Left renal pelvis (tissue), 4 donors: ENCODE results near the gene ANKRD2. TPM values are rescaled to one million over a fixed set of nuclear protein-coding genes. Genes with fewer than 3 reads are reported as not detected.

Source experiments
- DNase-seq, 4 donors: peaks; one replicate each; pipeline ENCODE4 v3.0.0-alpha.2; 2013; ENCODE audit warnings: low read depth in 4 of 4, low spot score in 3 of 4
- polyA plus RNA-seq, 4 donors: library from polyadenylated mRNA; unstranded; fragments of 120-200 nt; gene quantifications; one replicate each; pipeline ENCODE4 v1.2.1, GENCODE V29; 2013; ENCODE audit not compliant: insufficient read length in 4 of 4

The ANKRD2 gene
- polyA plus RNA-seq, 4 donors, result 0.40 to 0.49 (median 0.44) TPM

DNA sequence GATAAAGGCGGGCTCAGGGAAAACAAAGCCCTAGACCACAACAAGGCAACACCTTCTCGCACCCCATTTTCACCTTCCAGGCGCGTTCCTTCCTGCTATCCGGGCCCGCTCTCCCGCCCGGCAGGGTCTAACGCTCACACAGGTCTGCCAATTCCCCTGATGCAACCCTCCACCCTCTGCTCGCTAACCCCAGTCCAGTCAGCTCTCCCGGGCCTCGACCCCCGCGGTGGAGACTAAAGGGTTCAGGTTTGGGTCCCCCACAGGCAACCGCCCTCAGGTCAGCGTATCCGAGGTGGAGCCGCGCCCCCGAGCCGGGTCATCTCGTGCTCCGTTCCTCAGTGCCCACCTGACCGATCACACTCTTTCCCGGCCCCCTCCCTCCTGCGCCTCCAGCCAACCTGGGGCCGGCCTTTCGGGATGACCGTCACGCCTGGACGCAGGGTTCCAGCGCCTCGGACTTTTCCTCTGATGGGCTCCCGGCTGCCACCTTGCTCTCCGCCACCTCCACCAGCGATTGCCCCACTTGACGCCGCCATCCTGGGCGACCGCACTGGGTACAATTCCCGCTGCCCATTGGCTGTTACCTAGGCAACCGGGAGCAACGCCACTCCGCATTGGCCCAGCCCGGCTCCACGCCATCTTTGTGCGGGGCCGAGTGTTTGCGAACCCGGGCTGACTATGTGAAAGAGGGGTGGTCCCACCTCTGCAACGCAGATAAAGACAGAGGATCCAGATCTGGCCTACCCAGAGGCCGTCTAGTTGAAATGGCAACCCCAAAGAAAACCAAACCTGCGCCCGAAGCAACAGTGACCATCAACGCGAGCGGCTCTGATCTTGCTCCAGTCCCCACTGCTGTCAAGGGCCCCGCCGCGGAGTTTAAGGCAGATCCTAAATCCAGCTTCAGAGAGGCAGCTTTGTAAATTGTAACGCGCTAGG is 60.6 kb downstream of the ANKRD2 start, which contains the start of gene MORN4:
Gene MORN4, minus strand, starts transcription at position 552 of the 936 bp plus-strand sequence. CDS start 13,847 bp downstream, outside the sequence.
- peak; percentile 84 to 89 (median 88) for DNase-seq

Other genes with a start within 250 kb of the ANKRD2 start
- 10 to 100 TPM in 3 of 4 donors, 1 to 10 TPM in 1; 4.5 to 13.2 (median 12.2) TPM for gene FRAT2, start 238.1 kb upstream of the ANKRD2 start, polyA plus RNA-seq
- gene RRP12, start 171.4 kb upstream of the ANKRD2 start, polyA plus RNA-seq, result 10 to 100 TPM; 14.8 to 28.2 (median 20.7) TPM
- gene PGAM1, start 146.6 kb upstream of the ANKRD2 start, polyA plus RNA-seq, result 100 to 1,000 TPM; 174 to 184 (median 179) TPM
- gene EXOSC1, start 126.8 kb upstream of the ANKRD2 start, polyA plus RNA-seq, result 10 to 100 TPM; 28.7 to 41.0 (median 34.3) TPM
- gene ZDHHC16, start 126.6 kb upstream of the ANKRD2 start, polyA plus RNA-seq, result 10 to 100 TPM; 33.8 to 41.0 (median 38.8) TPM
- 100 to 1,000 TPM in 1 of 4 donors, 10 to 100 TPM in 3; 69.6 to 107 (median 88.2) TPM for gene MMS19, start 74.4 kb upstream of the ANKRD2 start, polyA plus RNA-seq
- gene UBTD1, start 73.9 kb upstream of the ANKRD2 start, polyA plus RNA-seq, result 10 to 100 TPM in 1 of 4 donors, 1 to 10 TPM in 3; 6.2 to 12.7 (median 6.7) TPM
- 10 to 100 TPM in 3 of 4 donors, 1 to 10 TPM in 1; 1.2 to 55.6 (median 39.0) TPM for gene HOGA1, start 11.6 kb downstream of the ANKRD2 start, polyA plus RNA-seq
- under 1 TPM in 2 of 4 donors, not detected in 2; 0.45 to 0.73 TPM for gene C10orf62, start 16.9 kb downstream of the ANKRD2 start, polyA plus RNA-seq
- gene MORN4, start 60.7 kb downstream of the ANKRD2 start, polyA plus RNA-seq, result 10 to 100 TPM; 17.9 to 28.9 (median 20.9) TPM
- 10 to 100 TPM; 17.3 to 19.7 (median 19.4) TPM for gene PI4K2A, start 67.9 kb downstream of the ANKRD2 start, polyA plus RNA-seq
- 1 to 10 TPM; 4.1 to 5.9 (median 5.1) TPM for gene AVPI1, start 114.5 kb downstream of the ANKRD2 start, polyA plus RNA-seq
- gene MARVELD1, start 141.0 kb downstream of the ANKRD2 start, polyA plus RNA-seq, result 100 to 1,000 TPM in 1 of 4 donors, 10 to 100 TPM in 3; 46.5 to 121 (median 49.1) TPM
- gene ZFYVE27, start 164.3 kb downstream of the ANKRD2 start, polyA plus RNA-seq, result 10 to 100 TPM; 18.0 to 37.6 (median 22.1) TPM
- under 1 TPM; 0.11 to 0.68 (median 0.19) TPM for gene SFRP5, start 199.2 kb downstream of the ANKRD2 start, polyA plus RNA-seq